Pancreas (tissue), 10 donors: ENCODE data around the gene ACTG1. TPM values are rescaled to one million over a fixed set of nuclear protein-coding genes. Genes with fewer than 3 reads are reported as not detected.

Experiments used
- ATAC-seq, 4 donors: fragments of 200-7000 bp; cut with Tn5 transposase; one replicate each; pipeline versions ENCODE4 v1.8.0 to v1.9.1; 2020; ENCODE audit warnings: mild to moderate bottlenecking in 4 of 4, moderate library complexity in 4 of 4
- DNase-seq, 6 donors: peaks; one replicate each; pipeline ENCODE4 v3.0.0-alpha.2; 2020
- FAIRE-seq: peaks from 2 replicates; lab custom pipeline; 2012; peaks lifted over from hg19 to GRCh38; lab: Jason Lieb, UNC
- H3K27ac ChIP-seq, 4 donors: fragments of 200-600 bp; sonication (generic); 1 replicate in 3 of 4; 2 replicates in 1 of 4; pipeline versions ENCODE4 v1.5.0 to v1.8.0; 2020
- H3K27me3 ChIP-seq, 4 donors: fragments of 200-600 bp; one replicate each; pipeline ENCODE4 v1.8.0; 2021
- H3K36me3 ChIP-seq, 3 donors: fragments of 200-600 bp; sonication (generic) in 1 of 3; one replicate each; pipeline versions ENCODE4 v1.5.0 to v1.8.0; 2020 to 2021
- H3K4me1 ChIP-seq, 3 donors: fragments of 200-600 bp; one replicate each; pipeline ENCODE4 v1.8.0; 2021
- H3K4me3 ChIP-seq, 4 donors: fragments of 200-600 bp; sonication (generic) in 2 of 4; one replicate each; pipeline versions ENCODE4 v1.5.0 to v1.8.0; 2020 to 2021
- H3K9me3 ChIP-seq, 4 donors: fragments of 200-600 bp; one replicate each; pipeline ENCODE4 v1.8.0; 2021
- WGBS, 2 donors: extraction: QIAGEN DNeasy Blood & Tissue Kit; methylation state at CpG; one replicate each; pipeline ENCODE4 v1.1.7; 2013; 5-methylcytosine and 5-hydroxymethylcytosine counted together
- intact Hi-C, 3 donors: fragments of 100-400 bp; cut with DNase I; formaldehyde crosslinking; loops; one replicate each; pipeline versions ENCODE4 v1.11.1 to v1.14.2; 2022
- polyA plus RNA-seq, 2 donors: library from polyadenylated mRNA; stranded (reverse); fragments of 200-250 nt; gene quantifications; one replicate each; pipeline ENCODE4 v1.2.3, GENCODE V29; 2013
- total RNA-seq, 6 donors: library from RNA; stranded (reverse); fragmentation: NEBNext Ultra II Directional in 4 of 6; extraction: Animal tissue kit (Norgen Biotek cat#: 25700) in 4 of 6; gene quantifications; one replicate each; pipeline versions ENCODE4 v1.2.1 to v1.2.4, GENCODE V29; 2021 to 2023
- TF ChIP-seq, protein P1 (sequence below), 4 donors: fragments of 200-600 bp; sonication (generic) in 3 of 4; IDR thresholded peaks; one replicate each; pipeline versions ENCODE4 v1.5.0 to v1.8.0; 2021; ENCODE audit warnings: antibody characterized with exemption in 4 of 4
- donor health status: healthy with polysubstance abuse.
- donor health status: DM: no; HTN: no; CAD: no; lungs with moderate emphysema.
- donor health status: DM: no; HTN: no; CAD: no.
- donor health status: control.
- donor health status: control.
- donor health status: Bipolar disorder and iron deficiency.
- donor health status: DM: yes; HTN: yes; CAD: no.
- donor health status: DM: no; HTN: no; CAD: no.
- donor health status: DM: no; HTN: no; CAD: no.
- donor health status: DM: yes; HTN: yes; CAD: no.

Gene ACTG1
- total and polyA plus RNA-seq, 8 donors: 889 to 2,872 (median 1,674) TPM

GRCh38 chr17:81461607-81462500 is 50.7 kb downstream of the ACTG1 start:
- H3K27ac ChIP-seq: no peak overlapping the region
- intact Hi-C loops: no loop called here
- ATAC-seq (no peak), DNase-seq (no peak), FAIRE-seq (no peak)
- no peak overlapping the region for H3K4me3 ChIP-seq
- H3K9me3 ChIP-seq: no peaks in the 10 kb centered on the region
- H3K4me1 ChIP-seq: no peaks in the 10 kb centered on the region
- no peaks in the 10 kb centered on the region for H3K27me3 ChIP-seq
- TF ChIP-seq, protein P1, sequence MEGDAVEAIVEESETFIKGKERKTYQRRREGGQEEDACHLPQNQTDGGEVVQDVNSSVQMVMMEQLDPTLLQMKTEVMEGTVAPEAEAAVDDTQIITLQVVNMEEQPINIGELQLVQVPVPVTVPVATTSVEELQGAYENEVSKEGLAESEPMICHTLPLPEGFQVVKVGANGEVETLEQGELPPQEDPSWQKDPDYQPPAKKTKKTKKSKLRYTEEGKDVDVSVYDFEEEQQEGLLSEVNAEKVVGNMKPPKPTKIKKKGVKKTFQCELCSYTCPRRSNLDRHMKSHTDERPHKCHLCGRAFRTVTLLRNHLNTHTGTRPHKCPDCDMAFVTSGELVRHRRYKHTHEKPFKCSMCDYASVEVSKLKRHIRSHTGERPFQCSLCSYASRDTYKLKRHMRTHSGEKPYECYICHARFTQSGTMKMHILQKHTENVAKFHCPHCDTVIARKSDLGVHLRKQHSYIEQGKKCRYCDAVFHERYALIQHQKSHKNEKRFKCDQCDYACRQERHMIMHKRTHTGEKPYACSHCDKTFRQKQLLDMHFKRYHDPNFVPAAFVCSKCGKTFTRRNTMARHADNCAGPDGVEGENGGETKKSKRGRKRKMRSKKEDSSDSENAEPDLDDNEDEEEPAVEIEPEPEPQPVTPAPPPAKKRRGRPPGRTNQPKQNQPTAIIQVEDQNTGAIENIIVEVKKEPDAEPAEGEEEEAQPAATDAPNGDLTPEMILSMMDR (IDR thresholded peaks at IDR 0.05): no peak
- WGBS, 2 donors: 94 to 95% methylated on average over 45 to 50 of the region's 50 CpGs
- H3K36me3 ChIP-seq: no peaks in the 10 kb centered on the region

DNA sequence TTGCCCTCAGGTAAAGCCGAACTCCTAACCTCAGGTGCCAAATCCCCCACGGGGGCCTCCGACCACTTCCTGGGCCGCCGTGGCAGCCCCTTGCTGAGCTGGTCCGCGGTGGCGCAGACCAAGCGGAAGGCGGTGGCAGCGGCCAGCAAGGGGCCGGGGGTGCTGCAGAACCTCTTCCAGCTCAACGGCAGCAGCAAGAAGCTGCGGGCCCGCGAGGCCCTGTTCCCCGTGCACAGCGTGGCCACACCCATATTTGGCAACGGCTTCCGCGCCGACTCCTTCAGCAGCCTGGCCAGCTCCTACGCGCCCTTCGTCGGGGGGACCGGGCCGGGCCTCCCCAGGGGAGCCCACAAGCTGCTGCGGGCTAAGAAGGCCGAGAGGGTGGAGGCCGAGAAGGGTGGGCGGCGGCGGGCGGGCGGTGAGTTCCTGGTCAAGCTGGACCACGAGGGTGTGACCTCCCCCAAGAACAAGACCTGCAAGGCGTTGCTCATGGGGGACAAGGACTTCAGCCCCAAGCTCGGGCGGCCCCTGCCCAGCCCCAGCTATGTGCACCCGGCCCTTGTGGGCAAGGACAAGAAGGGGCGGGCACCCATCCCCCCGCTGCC is 51.6 kb downstream of the ACTG1 start:
- TF ChIP-seq, protein P1 (IDR thresholded peaks at IDR 0.05): no peak
- H3K4me3 ChIP-seq: no peak overlapping the region
- no peaks in the 10 kb centered on the region for H3K9me3 ChIP-seq
- no peaks in the 10 kb centered on the region for H3K4me1 ChIP-seq
- intact Hi-C loops: no loop called here
- no peak for FAIRE-seq
- no peak for ATAC-seq
- H3K36me3 ChIP-seq: no peaks in the 10 kb centered on the region
- WGBS, 2 donors: 93 to 95% methylated on average over 39 to 43 of the region's 43 CpGs
- H3K27ac ChIP-seq: no peak overlapping the region
- H3K27me3 ChIP-seq: no peaks in the 10 kb centered on the region
- DNase-seq: no peak

Other genes with a start within 250 kb of the ACTG1 start
- 100 to 1,000 TPM in 1 of 6 donors, 10 to 100 TPM in 5; 72.8 to 119 (median 95.7) TPM for gene SLC38A10, start 217.5 kb downstream of the ACTG1 start, total RNA-seq
- gene SLC38A10, start 217.5 kb downstream of the ACTG1 start, polyA plus RNA-seq: 100 to 1,000 TPM; 138 to 190 TPM
- 10 to 100 TPM in 2 of 6 donors, 1 to 10 TPM in 4; 8.0 to 11.5 (median 9.6) TPM for gene BAHCC1, start 117.3 kb downstream of the ACTG1 start, total RNA-seq
- gene BAHCC1, start 117.3 kb downstream of the ACTG1 start, polyA plus RNA-seq: 10 to 100 TPM; 11.4 to 24.1 TPM
- gene FSCN2, start 15.6 kb upstream of the ACTG1 start, total RNA-seq: 10 to 100 TPM in 4 of 6 donors, 1 to 10 TPM in 2; 7.9 to 11.9 (median 10.7) TPM
- 10 to 100 TPM in 1 of 2 donors, 1 to 10 TPM in 1; 2.5 to 15.3 TPM for gene FSCN2, start 15.6 kb upstream of the ACTG1 start, polyA plus RNA-seq
- gene FAAP100, start 39.6 kb upstream of the ACTG1 start, total RNA-seq: 10 to 100 TPM in 5 of 6 donors, 1 to 10 TPM in 1; 9.4 to 17.5 (median 12.2) TPM
- 10 to 100 TPM; 40.0 to 66.0 TPM for gene FAAP100, start 39.6 kb upstream of the ACTG1 start, polyA plus RNA-seq
- 10 to 100 TPM; 32.8 to 54.8 (median 36.4) TPM for gene NPLOC4, start 124.3 kb upstream of the ACTG1 start, total RNA-seq
- gene NPLOC4, start 124.3 kb upstream of the ACTG1 start, polyA plus RNA-seq: 10 to 100 TPM; 32.5 to 34.8 TPM
- gene TSPAN10, start 124.4 kb upstream of the ACTG1 start, total RNA-seq: 1 to 10 TPM in 2 of 6 donors, under 1 TPM in 4; 0.24 to 1.5 (median 0.84) TPM
- 1 to 10 TPM; 2.0 to 2.2 TPM for gene TSPAN10, start 124.4 kb upstream of the ACTG1 start, polyA plus RNA-seq
- under 1 TPM in 2 of 6 donors, not detected in 4; 0.31 to 0.37 TPM for gene PDE6G, start 143.7 kb upstream of the ACTG1 start, total RNA-seq
- gene PDE6G, start 143.7 kb upstream of the ACTG1 start, polyA plus RNA-seq: under 1 TPM; 0.47 to 0.49 TPM
- 10 to 100 TPM in 5 of 6 donors, 1 to 10 TPM in 1; 9.4 to 19.6 (median 13.8) TPM for gene OXLD1, start 153.8 kb upstream of the ACTG1 start, total RNA-seq
- gene OXLD1, start 153.8 kb upstream of the ACTG1 start, polyA plus RNA-seq: 10 to 100 TPM; 48.2 to 57.2 TPM
- 10 to 100 TPM in 1 of 6 donors, 1 to 10 TPM in 5; 2.9 to 11.0 (median 5.6) TPM for gene CCDC137, start 153.9 kb upstream of the ACTG1 start, total RNA-seq
- 10 to 100 TPM; 12.5 to 50.4 TPM for gene CCDC137, start 153.9 kb upstream of the ACTG1 start, polyA plus RNA-seq
- gene ARL16, start 171.0 kb upstream of the ACTG1 start, total RNA-seq: 10 to 100 TPM; 10.5 to 18.3 (median 13.1) TPM
- gene ARL16, start 171.0 kb upstream of the ACTG1 start, polyA plus RNA-seq: 100 to 1,000 TPM; 102 to 119 TPM
- 10 to 100 TPM; 39.3 to 56.6 (median 43.0) TPM for gene HGS, start 171.2 kb upstream of the ACTG1 start, total RNA-seq
- 100 to 1,000 TPM; 135 to 174 TPM for gene HGS, start 171.2 kb upstream of the ACTG1 start, polyA plus RNA-seq
- gene MRPL12, start 190.6 kb upstream of the ACTG1 start, total RNA-seq: 10 to 100 TPM; 18.1 to 46.6 (median 23.7) TPM
- 10 to 100 TPM; 48.8 to 98.7 TPM for gene MRPL12, start 190.6 kb upstream of the ACTG1 start, polyA plus RNA-seq
- 10 to 100 TPM; 12.0 to 40.1 (median 17.3) TPM for gene SLC25A10, start 199.5 kb upstream of the ACTG1 start, total RNA-seq
- gene SLC25A10, start 199.5 kb upstream of the ACTG1 start, polyA plus RNA-seq: 10 to 100 TPM; 34.6 to 55.8 TPM